HG03045 (cell line): ENCODE measurements around the gene ADAMTS12.
A peak's percentile ranks its signal among the peaks of the same experiment; 100 is the strongest.
"Not testable (repeated sequence)": the region's sequence is repeated elsewhere in the genome, so short reads cannot be mapped to it uniquely, and the experiment has no call there.

Experiments used
- ATAC-seq: cut with Tn5 transposase; IDR thresholded peaks from one replicate; pipeline ENCODE4 v1.9.1; 2021; ENCODE audit warnings: mild to moderate bottlenecking, moderate library complexity; ENCODE audit not compliant: unreplicated experiment

The ADAMTS12 gene

DNA sequence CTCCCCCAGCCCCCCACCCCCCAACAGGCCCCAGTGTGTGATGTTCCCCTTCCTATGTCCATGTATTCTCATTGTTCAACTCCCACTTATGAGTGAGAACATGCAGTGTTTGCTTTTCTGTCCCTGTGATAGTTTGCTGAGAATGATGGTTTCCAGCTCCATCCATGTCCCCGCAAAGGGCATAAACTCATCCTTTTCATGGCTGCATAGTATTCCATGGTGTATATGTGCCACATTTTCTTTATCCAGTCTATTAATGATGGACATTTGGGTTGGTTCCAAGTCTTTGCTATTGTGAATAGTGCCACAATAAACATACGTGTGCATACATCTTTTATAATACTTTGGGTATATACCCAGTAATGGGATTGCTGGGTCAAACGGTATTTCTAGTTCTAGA is 23.1 kb upstream of the ADAMTS12 start:
- ATAC-seq, result not testable (repeated sequence)

DNA sequence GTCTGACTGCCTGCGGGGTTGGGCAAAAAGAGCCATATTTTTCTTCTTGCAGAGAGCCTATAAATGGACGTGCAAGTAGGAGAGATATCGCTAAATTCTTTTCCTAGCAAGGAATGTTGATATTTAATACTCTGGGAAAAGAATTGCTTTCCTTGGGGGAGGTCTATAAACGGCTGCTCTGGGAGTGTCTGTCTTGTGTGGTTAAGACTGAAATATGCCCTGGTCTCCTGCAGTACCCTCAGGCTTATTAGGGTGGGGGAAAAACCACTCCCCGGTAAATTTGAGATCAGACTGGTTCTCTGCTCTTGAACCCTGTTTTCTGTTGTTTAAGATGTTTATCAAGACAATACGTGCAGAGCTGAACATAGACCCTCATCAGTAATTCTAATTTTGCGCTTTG is 14.5 kb upstream of the ADAMTS12 start:
- ATAC-seq, result not testable (repeated sequence)

DNA sequence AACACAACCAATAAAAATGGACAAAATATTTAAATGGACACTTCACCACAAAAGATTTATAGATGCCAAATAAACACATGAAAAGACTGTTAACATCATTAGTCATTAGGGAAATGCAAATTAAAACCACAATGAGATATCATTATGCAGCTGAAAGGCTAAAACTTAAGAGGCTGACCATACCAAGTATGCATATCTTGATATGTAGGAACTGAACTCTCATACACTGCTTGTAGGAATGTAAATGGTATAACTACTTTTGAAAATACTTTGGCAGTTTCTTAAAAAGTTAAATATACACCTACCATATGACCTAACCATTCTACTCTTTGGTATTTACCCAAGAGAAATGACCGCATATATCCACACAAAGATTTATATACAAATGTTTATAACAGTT is 13.6 kb upstream of the ADAMTS12 start:
- ATAC-seq, result no peak

DNA sequence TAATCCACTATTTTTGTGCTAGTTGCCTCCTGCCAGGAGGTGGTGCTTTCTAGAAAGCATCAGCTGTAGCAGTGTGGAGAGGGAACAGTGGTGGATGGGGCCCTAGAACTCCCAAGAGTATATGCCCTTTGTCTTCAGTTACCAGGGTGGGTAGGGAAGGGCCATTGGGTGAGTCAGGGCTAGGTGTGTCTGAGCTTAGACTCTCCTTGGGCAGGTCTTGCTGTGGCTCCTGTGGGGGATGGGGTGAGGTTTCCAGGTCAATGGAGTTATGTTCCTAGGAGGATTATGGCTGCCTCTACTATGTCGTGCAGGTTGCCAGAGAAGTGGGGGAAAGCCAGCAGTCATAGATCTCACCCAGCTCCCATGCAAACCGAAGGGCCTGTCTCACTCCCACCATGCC is 11.3 kb upstream of the ADAMTS12 start:
- no peak for ATAC-seq

DNA sequence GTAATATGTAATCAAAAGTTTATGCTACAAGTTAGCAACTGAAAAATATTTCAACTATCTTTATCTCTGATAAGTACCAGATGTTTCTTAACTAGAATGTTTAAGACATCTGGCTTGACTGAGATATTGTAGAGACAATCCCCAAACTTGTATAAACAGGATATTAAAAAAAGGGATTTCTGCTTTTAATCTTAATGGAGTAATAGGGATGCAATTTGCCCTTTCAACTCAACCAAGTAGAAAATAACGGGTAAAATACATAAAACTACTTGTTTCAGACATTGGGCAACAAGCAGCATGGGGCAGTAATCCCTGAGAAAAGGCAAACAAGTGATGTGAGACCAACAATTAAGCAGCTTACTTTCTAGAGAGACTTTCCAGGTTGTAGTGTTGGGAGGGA is 9.4 kb upstream of the ADAMTS12 start:
- ATAC-seq, result no peak

DNA sequence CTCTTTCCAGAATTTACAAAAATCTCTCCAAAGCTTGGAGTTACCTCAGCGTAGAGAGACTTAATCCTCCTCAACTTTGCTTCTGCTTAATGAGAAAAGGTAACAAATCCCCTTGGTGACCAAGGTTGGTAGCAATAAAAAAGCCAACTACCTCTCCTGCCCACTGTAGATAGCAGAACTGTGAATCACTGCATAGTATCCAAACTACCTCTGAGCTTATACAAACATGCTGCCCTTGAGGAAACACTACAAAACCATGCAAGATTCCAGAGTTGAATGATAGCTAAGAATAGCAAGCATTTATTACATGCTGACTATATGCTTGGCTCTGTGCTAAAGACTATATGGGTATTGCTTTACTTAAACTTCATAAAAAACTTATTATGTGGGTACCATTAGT is 2.8 kb upstream of the ADAMTS12 start:
- no peak for ATAC-seq

DNA sequence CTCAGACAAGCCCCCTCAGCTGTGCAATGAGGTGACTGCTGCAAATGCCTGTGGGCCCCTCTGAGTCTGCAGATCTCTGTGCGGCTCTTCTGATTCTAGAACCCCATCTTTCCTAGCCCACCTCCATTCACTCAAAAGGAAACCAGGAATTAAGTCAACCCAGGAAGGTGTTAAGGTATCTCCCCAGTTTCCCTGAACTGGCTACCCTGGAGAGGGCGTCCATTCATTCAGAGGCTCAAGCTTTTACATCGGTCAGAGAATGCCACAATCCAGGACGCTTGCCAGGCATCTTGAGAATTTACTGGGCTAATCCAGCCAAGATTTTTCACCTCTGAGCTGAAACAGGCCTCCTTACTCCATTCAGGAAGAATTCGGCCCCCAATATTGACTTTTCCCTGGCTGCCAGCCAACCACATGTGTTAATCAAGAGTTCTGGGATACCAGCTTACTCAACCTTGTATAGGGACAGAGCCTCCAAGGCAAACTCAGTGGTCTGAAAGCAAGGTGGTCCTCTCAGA is 889 bp upstream of the ADAMTS12 start:
- ATAC-seq, result no peak

DNA sequence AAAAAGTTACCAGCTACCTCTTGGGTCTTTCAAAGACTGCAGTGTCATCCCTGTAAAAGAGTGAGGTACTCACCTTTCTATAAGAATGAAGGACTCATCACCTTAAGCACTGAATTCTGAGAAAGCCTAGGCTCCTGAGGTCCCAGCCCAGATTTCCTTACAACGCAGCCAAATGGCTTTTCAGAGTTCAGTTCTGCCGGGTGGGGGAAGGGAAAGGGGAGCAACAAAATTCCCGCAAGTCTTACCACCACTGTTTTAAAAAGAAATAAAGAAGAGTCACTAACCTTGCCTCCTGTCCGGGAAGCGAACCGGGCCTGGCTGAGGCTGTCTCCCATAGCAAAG is 373 bp downstream of the ADAMTS12 start:
- ATAC-seq, result no peak

DNA sequence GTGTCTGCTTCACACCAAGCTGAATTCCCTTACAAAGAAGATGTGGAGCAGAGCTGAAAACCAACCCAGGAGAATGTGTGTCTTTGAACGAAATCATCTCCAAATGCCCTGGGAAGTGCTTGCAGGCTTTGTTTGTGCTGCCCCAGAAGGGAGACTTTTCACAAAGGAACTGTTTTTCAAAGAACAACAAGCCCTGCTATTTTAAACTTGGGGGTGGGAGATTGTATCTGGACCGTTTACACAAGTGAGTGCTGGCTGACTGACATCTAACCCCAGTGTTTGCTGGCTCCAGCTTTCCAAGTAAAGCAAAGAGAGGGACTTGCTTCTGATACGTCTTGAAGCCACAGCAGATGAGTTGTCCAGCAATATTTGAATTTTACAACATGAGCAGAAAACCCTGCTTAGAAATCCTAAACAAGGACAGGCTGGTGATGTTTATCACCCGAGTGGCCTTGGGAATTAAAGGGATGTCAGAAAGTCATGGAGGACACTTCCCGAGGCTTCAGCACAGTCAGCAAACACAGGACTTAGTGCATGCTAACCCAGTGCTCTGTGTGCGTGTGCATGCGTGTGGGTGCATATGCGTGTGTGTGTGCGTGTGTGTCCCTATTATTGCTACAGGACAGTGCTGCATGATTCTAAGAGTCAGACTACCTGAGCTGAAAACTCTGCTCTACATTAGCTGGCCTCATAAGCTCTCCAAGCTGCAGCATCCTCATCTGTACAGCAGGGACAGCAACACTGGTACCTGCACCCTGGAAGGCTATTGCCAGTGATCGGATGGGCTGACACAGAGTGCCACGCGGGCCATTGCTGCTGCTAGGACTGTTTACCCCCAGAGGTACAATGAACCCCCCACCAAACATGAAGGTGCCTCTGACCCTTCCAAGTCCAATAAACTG is 1.4 kb downstream of the ADAMTS12 start:
- no peak for ATAC-seq

DNA sequence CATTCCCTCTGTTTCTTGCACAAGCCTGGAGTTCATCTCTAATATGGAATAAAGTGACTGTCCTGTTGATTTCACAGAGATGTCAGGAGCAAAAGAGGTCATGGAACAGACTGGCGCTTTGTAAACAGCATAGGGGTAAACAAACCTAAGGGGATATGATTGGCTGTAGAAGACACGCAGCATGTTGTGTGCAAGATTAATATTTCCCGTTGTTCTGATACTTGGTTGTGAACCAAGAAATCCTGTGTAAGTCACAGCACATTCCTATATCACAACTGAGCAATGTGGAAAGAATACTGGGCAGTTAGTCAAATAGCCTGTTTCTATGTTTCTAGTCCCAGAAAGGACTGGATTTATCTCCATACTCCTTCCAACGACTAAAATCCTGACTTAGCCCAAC is 3.2 kb downstream of the ADAMTS12 start:
- ATAC-seq, result no peak

DNA sequence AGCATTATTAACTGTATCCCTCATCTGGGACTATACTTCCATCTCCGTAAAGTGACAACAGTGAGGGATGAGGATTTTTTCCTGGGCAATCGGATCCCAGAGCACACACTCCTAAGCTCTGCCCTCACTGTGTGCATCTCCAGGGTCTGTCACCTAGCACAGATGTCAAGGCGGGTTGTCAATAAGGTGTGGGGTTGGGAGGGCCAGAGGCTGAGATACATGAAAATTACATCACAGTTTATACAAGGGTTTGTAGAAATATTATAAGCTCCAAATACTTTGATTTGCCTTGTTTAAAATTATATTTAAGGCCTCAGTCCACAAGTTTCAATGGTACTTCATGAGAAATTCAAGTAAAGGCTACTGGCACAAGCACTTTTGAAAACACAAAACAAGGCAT is 4.5 kb downstream of the ADAMTS12 start:
- ATAC-seq, result no peak

DNA sequence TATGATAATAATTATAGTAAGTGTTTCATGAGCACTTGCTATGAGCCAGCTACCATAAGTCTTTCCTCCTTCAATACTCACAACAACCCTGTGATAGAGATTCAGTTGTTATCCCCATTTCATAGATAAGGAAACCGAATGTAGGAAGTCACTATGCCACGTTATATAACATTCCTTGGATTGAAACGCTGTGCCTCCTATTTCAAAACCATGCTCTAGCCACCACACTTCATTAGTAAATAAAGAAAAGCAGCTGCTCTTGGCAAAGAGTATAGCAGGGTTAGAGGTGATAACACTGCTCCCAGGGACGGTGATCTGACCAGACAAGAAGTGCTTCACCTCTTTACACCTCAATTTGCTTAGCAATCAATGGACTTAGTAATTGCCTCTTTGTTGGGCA is 5.5 kb downstream of the ADAMTS12 start:
- no peak for ATAC-seq

DNA sequence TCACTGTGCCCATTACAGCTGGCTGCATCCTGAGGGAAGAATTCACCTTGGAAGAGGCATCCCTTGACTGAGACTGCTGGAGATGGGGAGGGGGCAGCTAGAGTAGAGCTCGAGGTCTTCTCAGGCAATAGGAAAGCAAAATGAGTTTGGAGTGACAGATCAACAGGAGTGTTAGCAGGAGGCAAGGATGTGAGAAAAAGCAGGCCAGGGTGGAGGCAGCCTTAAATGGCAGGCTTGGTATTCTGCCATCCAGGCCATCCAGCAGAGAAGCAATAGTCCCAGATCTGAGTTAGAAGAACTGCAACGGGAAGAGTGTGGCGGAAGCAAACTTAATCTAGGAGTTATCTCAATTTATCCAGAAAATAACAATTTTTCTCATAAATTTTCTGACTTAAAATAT is 6.1 kb downstream of the ADAMTS12 start:
- no peak for ATAC-seq

DNA sequence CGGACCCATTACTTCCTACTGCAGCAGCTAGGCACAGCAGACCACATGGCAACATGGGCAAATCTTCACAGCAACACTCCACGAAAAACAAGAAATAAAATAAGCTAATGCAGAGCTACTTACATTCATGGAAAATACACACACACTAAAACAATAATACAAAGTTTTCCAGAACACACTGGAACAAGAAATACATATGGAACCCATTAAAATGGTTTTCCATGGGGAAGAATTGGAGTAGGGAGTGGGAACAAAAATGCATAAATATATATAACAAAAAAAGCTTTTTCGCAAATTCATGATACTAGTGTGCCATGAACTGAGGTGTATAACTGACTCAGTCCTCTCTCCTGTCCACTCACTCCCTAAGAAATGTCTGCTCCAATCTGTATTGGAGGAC is 8.3 kb downstream of the ADAMTS12 start:
- ATAC-seq, result no peak

DNA sequence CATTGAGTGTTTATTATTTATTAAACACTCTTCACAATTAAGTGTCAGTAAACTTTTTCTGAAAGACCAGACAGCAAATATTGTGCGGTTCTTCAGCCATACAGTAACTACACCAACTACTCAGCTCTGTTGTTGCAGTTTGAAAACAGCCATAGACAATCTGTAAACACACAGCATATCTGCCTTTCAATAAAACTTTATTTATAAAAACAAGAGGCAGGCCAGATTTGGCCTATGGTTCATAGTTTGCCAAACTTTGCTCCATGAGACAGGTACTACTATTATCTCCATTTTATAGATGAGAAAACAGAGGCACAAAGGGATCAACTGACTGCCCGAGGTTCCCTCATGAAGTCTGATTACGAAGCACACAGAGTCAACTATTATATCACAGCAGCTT is 11.5 kb downstream of the ADAMTS12 start:
- ATAC-seq, result no peak

DNA sequence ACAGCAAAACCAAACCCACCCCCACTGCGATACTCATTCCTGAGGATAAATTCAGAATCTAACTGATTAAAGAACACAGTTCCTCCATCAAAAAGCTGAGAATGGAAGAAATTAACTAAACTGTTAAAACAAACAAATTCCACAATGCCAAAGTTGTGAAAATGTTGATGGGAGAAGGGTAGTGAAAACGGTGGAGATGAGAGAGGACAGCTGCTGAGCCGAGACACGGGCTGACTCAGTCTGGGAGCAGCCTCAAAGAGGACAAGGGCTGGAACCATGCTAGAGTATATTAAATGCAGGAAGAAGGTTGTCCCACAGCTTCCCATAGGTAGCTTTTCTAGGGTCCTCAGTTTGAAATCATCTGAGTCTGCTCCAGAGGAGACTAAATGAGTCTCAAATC is 14.3 kb downstream of the ADAMTS12 start:
- no peak for ATAC-seq

DNA sequence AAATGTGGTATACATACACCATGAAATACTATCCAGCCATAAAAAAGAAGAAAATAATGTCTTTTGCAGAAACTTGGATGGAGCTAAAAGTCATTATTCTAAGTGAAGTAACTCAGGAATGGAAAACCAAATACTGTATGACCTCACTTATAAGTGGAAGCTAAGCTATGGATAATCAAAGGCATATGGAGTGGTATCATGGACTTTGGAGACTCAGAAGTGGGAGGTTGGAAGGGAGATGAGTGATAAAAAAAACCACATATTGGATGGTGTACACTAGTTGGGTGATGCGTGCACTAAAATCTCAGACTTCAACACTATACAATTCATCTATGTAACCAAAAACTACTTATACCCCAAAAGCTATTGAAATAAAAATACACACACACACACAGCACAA is 24.5 kb downstream of the ADAMTS12 start:
- no peak for ATAC-seq

DNA sequence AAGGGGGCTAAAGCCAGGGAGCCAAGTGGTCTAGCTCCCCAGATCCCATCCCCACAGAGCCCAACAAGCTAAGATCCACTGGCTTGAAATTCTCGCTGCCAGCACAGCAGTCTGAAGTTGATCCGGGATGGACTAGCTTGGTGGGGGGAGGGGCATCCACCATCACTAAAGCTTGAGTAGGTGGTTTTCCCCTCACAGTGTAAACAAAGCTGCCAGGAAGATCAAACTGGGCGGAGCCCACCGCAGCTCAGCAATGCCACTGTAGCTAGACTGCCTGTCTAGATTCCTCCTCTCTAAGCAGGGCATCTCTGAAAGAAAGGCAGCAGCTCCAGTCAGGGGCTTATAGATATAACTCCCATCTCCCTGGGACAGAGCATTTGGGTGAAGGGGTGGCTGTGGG is 32.6 kb downstream of the ADAMTS12 start:
- ATAC-seq, result not testable (repeated sequence)

DNA sequence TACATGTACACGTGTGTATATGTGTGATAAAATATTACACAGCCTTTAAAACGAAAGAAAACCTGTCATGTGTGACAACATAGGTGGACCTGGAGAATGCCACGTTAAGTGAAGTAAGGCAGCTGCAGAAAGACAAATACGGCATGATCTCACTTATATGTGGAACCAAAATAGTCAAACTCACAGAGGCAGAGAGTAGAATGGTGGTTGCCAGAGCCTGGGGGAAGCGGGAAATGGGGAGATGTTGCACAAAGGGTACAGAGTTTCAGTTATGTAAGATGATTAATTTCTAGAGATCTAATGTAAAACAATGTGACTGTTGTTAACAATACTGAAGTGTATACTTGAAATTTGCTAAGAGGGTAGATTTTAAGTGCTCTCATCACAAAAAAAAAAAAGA is 34.8 kb downstream of the ADAMTS12 start:
- ATAC-seq, result peak; percentile 70

DNA sequence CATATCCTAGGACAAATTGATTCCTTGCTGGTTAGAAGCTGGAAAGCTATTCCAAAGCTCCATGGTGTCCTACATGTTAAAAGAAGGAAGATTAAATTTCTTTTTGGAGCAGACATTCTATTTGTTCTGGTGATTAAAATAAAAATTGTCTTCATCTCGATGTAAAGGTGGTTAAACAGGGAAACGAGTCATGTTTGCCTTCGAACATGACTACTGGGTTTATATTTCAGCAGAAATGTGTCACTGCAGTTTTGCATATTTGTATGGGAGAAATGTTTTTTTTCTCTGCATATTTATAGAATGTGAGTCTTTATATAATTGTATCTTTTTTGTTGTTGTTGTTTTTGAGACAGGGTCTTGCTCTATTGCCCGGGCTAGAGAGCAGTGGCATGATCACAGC is 36.4 kb downstream of the ADAMTS12 start:
- no peak for ATAC-seq

DNA sequence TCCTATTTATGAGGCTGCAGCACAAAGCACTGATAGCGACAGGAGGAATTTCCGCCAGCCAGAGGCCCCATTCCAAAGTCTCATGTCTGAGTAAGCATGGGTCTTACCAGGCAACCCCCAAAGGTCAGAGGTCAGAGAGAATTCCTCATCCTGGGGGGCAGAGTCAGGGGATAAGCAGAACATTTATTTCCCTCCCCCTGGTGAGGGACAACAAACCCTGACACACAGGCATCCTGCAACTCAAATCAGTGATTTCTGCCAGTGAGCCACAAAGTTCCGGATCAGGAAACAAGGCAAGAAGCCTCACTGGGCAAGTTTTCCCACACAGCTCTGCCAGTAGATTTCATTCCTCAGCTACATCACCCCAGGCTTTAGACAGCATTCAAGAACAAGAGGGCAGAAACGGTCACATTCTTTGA is 37.0 kb downstream of the ADAMTS12 start:
- no peak for ATAC-seq

DNA sequence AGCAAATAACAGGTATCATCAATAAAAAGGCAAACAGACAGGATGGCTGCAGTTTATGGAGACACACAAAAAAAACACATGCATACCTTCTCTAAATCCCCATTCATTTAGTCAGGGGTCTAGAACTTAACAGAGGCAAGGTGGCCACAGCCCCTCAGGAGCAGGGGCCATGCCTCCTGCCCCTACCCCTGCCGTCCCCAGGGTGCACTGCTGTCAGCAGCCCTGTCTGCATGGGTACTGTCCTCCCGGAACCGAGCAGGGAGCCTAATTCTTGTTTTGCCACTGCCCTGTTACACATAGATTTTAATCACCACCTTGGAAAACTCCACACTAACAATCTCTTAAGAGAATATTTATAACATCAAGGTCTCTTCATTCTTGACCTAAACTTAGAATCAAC is 39.0 kb downstream of the ADAMTS12 start:
- no peak for ATAC-seq

DNA sequence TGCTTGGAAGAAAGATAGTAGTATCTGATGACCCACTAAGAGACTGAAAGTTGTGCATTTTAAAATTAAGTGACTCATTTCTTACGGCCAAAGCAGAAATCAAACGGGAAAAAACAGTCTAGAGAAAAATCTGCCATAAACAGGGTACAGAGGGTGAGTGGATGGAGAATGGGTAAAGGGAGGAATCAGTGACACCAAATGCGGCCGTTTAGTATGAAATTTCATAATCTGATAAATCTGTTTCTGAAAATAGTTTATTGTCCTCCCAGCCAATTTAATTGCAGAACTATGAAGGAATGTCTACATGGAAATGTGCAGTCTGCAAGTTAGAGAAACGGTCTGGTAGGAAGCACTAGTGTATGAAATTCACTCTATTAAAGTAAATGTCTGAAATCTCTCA is 39.5 kb downstream of the ADAMTS12 start:
- ATAC-seq, result no peak
